GM12878 (cell line): ENCODE measurements around the gene CSF1. TPM values are rescaled to one million over a fixed set of nuclear protein-coding genes. Genes with fewer than 3 reads are reported as not detected.

Experiments
- ATAC-seq: fragments of 200-7000 bp; cut with Tn5 transposase; 3 replicates; pipeline ENCODE4 v1.9.1; 2020; ENCODE audit warnings: mild to moderate bottlenecking, moderate library complexity
- BruUV-seq: library from RNA; stranded (reverse); fragments of 400-500 nt; replicated peaks from 2 replicates; lab custom pipeline; 2021; lab: Mats Ljungman, UMichigan
- CTCF ChIA-PET: fragments of 300-600 bp; sonication (Branson Sonifier 250); formaldehyde crosslinking; extraction: SDS; loops from one replicate; lab custom pipeline; 2021; ENCODE audit warnings: inconsistent platforms; lab: Yijun Ruan, JAX
- POLR2A ChIA-PET: fragments of 350-600 bp; formaldehyde crosslinking; extraction: SDS; loops from one replicate; lab custom pipeline; 2021; ENCODE audit warnings: inconsistent platforms; lab: Charles Lee
- RAD21 ChIA-PET: fragments of 300-600 bp; sonication (Branson Sonifier 250); formaldehyde crosslinking; loops from one replicate; lab custom pipeline; 2023; ENCODE audit warnings: antibody characterized with exemption; ENCODE audit not compliant: unreplicated experiment; lab: Charles Lee
- SMC1A ChIA-PET: fragments of 300-600 bp; sonication (Branson Sonifier 250); formaldehyde crosslinking; loops from one replicate; lab custom pipeline; 2023; ENCODE audit not compliant: unreplicated experiment, uncharacterized antibody; lab: Charles Lee
- DNase-seq: peaks from one replicate; pipeline ENCODE4 v3.0.0-alpha.2; 2011; ENCODE audit warnings: low read depth, low spot score
- FAIRE-seq: peaks from 3 replicates; lab custom pipeline; 2011; peaks lifted over from hg19 to GRCh38; lab: Jason Lieb, UNC
- H2AFZ ChIP-seq: 2 replicates; pipeline ENCODE4 v1.6.0; 2011; ENCODE audit warnings: low read depth, low read length, control low read depth; ENCODE audit not compliant: control insufficient read depth
- H3K27ac ChIP-seq: 2 replicates; pipeline ENCODE4 v1.5.1; 2011; ENCODE audit warnings: control low read depth; ENCODE audit not compliant: control insufficient read depth, insufficient read depth
- H3K27me3 ChIP-seq, 2 experiments: replicated peaks in 1 of 2; 2 replicates each; pipeline versions ENCODE4 v1.6.0 to v1.6.1; 2011; ENCODE audit warnings: low read length in 1 of 2; ENCODE audit not compliant: control insufficient read depth in 2 of 2, insufficient read depth in 2 of 2
- H3K36me3 ChIP-seq, 2 experiments: 2 replicates each; pipeline ENCODE4 v1.5.1; 2011; ENCODE audit warnings: low read length in 1 of 2; ENCODE audit not compliant: control insufficient read depth in 2 of 2, insufficient read depth in 2 of 2
- H3K4me1 ChIP-seq: 2 replicates; pipeline ENCODE4 v1.6.1; 2011; ENCODE audit warnings: mild to moderate bottlenecking, low read length, moderate library complexity, mixed read lengths; ENCODE audit not compliant: control insufficient read depth, insufficient read depth
- H3K4me2 ChIP-seq: 2 replicates; pipeline ENCODE4 v1.6.0; 2011; ENCODE audit warnings: control low read depth; ENCODE audit not compliant: control insufficient read depth, insufficient read depth
- H3K4me3 ChIP-seq: fragments of 200-600 bp; sonication (generic); 2 replicates; pipeline ENCODE4 v1.5.1; 2016
- H3K79me2 ChIP-seq: 2 replicates; pipeline ENCODE4 v1.6.0; 2011; ENCODE audit warnings: low read length; ENCODE audit not compliant: control insufficient read depth, insufficient read depth
- H3K9ac ChIP-seq: 2 replicates; pipeline ENCODE4 v1.8.0; 2011; ENCODE audit warnings: low read length, control low read depth, mixed read lengths; ENCODE audit not compliant: control insufficient read depth, insufficient read depth
- H3K9me3 ChIP-seq: replicated peaks from 3 replicates; pipeline ENCODE4 v1.5.1; 2011; ENCODE audit warnings: mild to moderate bottlenecking, low read length; ENCODE audit not compliant: control insufficient read depth, insufficient read depth
- H4K20me1 ChIP-seq: 2 replicates; pipeline ENCODE4 v1.6.0; 2011; ENCODE audit not compliant: control insufficient read depth, insufficient read depth
- CBFB ChIP-seq: IDR thresholded peaks from 2 replicates; pipeline ENCODE4 v1.6.1; 2016; ENCODE audit warnings: antibody characterized with exemption, low read depth
- CBX3 ChIP-seq: fragments of 200-600 bp; sonication (generic); IDR thresholded peaks from 2 replicates; pipeline ENCODE4 v1.6.1; 2016; ENCODE audit warnings: low read depth, borderline replicate concordance
- FOS ChIP-seq: IDR thresholded peaks from 3 replicates; pipeline ENCODE4 v1.6.1; 2011; ENCODE audit warnings: borderline replicate concordance; ENCODE audit not compliant: insufficient read length; ENCODE audit errors: extremely low read depth
- GABPA ChIP-seq: IDR thresholded peaks from 2 replicates; pipeline ENCODE4 v1.6.1; 2014; ENCODE audit warnings: antibody characterized with exemption, low read depth, mild to moderate bottlenecking, inconsistent platforms
- JUND ChIP-seq: IDR thresholded peaks from 2 replicates; pipeline ENCODE4 v1.6.1; 2012; ENCODE audit warnings: low read depth, mild to moderate bottlenecking, low read length, improper control_type of control experiment, moderate library complexity
- MEF2B ChIP-seq: fragments of 450-650 bp; IDR thresholded peaks from 2 replicates; pipeline ENCODE4 v1.6.1; 2018; ENCODE audit warnings: mild to moderate bottlenecking, moderate library complexity; ENCODE audit not compliant: partially characterized antibody, poor library complexity, severe bottlenecking
- MYB ChIP-seq: fragments of 150-350 bp; IDR thresholded peaks from 2 replicates; pipeline ENCODE4 v1.6.1; 2014; ENCODE audit warnings: mild to moderate bottlenecking, low read depth, low read length, borderline replicate concordance
- RAD51 ChIP-seq: fragments of 450-650 bp; IDR thresholded peaks from 2 replicates; pipeline ENCODE4 v1.6.1; 2016; ENCODE audit warnings: moderate library complexity, mild to moderate bottlenecking, inconsistent platforms
- RUNX3 ChIP-seq: IDR thresholded peaks from 2 replicates; pipeline ENCODE4 v1.6.1; 2012; ENCODE audit warnings: low read length, inconsistent platforms
- SIN3A ChIP-seq: IDR thresholded peaks from 2 replicates; pipeline ENCODE4 v1.6.1; 2012; ENCODE audit warnings: low read depth, low read length, improper control_type of control experiment
- SP1 ChIP-seq: IDR thresholded peaks from one replicate; pipeline ENCODE4 v1.6.1; 2011; ENCODE audit warnings: low read depth, low read length
- YY1 ChIP-seq: IDR thresholded peaks from 2 replicates; pipeline ENCODE4 v1.6.1; 2011; ENCODE audit warnings: low read depth, mild to moderate bottlenecking, low read length
- WGBS: methylation state at CpG from one replicate; pipeline ENCODE4 v1.1.6; 2016; ENCODE audit warnings: low lambda C conversion rate; ENCODE audit not compliant: insufficient replicate concordance, insufficient coverage; ENCODE audit errors: missing lambda C conversion rate; 5-methylcytosine and 5-hydroxymethylcytosine counted together
- in situ Hi-C: fragments of 300-500 bp; cut with MboI; formaldehyde crosslinking; loops from 9 replicates; pipeline ENCODE4 v1.14.3; 2018; ENCODE audit warnings: mixed read lengths
- intact Hi-C: fragments of 100-400 bp; cut with micrococcal nuclease; formaldehyde crosslinking; loops from one replicate; pipeline ENCODE4 v1.14.2; 2022; ENCODE audit not compliant: unreplicated experiment
- polyA plus RNA-seq, 11 experiments: library from polyadenylated mRNA; depleted of rRNA in 4 of 11; unstranded in 6 of 11; stranded (reverse) in 5 of 11; fragments of >200 nt; fragmentation: Nextera tagmentation in 4 of 11; fragmentation: Illumina TruSeq in 1 of 11; extraction: Ambion mirVana in 4 of 11; extraction: Trizol in 1 of 11; gene quantifications; 1 replicate in 1 of 11; 2 replicates in 10 of 11; pipeline versions ENCODE4 v1.2.1 to v1.2.3, GENCODE V29; 2011 to 2016; ENCODE audit warnings: inconsistent platforms in 2 of 11, missing spikeins in 2 of 11, low read depth in 1 of 11
- total RNA-seq, 4 experiments: library from RNA; depleted of rRNA in 3 of 4; stranded (reverse); fragments of >200 nt in 3 of 4; fragmentation: Illumina TruSeq in 1 of 4; extraction: Trizol in 1 of 4; gene quantifications; 2 replicates each; pipeline versions ENCODE4 v1.2.1 to v1.2.3, GENCODE V29; 2013 to 2021
- TF ChIP-seq, protein P1 (sequence below): IDR thresholded peaks from 2 replicates; pipeline ENCODE4 v1.6.1; 2012; ENCODE audit warnings: low read length, inconsistent platforms
- TF ChIP-seq, protein P2 (sequence below): fragments of 450-650 bp; IDR thresholded peaks from 2 replicates; pipeline ENCODE4 v1.6.1; 2017; ENCODE audit warnings: borderline replicate concordance
- TF ChIP-seq, protein P3 (sequence below): IDR thresholded peaks from 2 replicates; pipeline ENCODE4 v1.6.1; 2012; ENCODE audit warnings: low read depth, low read length, improper control_type of control experiment

The CSF1 gene
- total and polyA plus RNA-seq, 10 of the 15 experiments (the other 5 are each of a cell fraction or from before 2014, with no cell fraction given): 1.2 to 32.4 (median 13.0) TPM

DNA sequence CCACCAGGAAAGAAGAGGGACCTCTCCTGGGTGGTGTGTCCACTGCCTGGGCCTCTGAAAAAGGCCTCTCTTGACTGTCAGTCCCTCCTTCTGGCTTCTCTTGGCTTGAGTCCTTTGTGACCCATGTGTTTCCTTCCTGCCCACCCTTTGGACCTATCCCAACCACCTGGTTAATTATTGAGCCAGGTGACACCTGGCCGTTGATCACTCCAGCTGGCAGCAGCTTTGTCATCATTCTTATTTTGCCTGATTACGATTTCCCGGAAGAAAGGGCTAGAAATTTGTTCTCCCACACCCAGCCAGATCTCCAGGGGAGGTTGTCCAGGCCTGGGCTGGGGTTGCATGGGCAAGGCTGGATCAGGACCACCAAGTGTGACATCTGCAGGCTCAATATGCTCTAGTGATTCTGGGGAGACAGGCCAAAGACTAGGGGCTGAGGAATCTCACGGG is 24.8 kb downstream of the CSF1 start:
- TF ChIP-seq SIN3A: no peak
- no peak for TF ChIP-seq FOS
- TF ChIP-seq CBFB: no peak
- TF ChIP-seq, protein P1, sequence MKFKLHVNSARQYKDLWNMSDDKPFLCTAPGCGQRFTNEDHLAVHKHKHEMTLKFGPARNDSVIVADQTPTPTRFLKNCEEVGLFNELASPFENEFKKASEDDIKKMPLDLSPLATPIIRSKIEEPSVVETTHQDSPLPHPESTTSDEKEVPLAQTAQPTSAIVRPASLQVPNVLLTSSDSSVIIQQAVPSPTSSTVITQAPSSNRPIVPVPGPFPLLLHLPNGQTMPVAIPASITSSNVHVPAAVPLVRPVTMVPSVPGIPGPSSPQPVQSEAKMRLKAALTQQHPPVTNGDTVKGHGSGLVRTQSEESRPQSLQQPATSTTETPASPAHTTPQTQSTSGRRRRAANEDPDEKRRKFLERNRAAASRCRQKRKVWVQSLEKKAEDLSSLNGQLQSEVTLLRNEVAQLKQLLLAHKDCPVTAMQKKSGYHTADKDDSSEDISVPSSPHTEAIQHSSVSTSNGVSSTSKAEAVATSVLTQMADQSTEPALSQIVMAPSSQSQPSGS: no peak
- no peak for TF ChIP-seq RAD51
- no peak for TF ChIP-seq GABPA
- no TSS peak for BruUV-seq
- ChIA-PET SMC1A (no interaction called here), CTCF (interaction anchor here (0.9 kb wide), 1 partner anchor 161 kb away, joined by 3 read pairs; no protein-coding TSS in a partner anchor), RAD21 (no interaction called here), POLR2A (no interaction called here)
- Histone ChIP-seq H3K9me3 (peaks cover 3% of the 10 kb centered on the region; the same call in 1 of the 3 replicates), H3K4me3 (no peak overlapping the region), H3K4me2 (no peak overlapping the region), H4K20me1 (no peaks in the 10 kb centered on the region), H3K9ac (no peak overlapping the region), H2AFZ (no peak overlapping the region), H3K27me3 (no peaks in the 10 kb centered on the region), H3K36me3 (no peaks in the 10 kb centered on the region), H3K4me1 (no peaks in the 10 kb centered on the region), H3K79me2 (no peaks in the 10 kb centered on the region), H3K27ac (no peak overlapping the region)
- intact Hi-C loops: no loop called here
- no peak for ATAC-seq
- in situ Hi-C loops: no loop called here
- no peak for DNase-seq
- no peak for FAIRE-seq
- WGBS: 45% methylated on average over 4 of the region's 4 CpGs

DNA sequence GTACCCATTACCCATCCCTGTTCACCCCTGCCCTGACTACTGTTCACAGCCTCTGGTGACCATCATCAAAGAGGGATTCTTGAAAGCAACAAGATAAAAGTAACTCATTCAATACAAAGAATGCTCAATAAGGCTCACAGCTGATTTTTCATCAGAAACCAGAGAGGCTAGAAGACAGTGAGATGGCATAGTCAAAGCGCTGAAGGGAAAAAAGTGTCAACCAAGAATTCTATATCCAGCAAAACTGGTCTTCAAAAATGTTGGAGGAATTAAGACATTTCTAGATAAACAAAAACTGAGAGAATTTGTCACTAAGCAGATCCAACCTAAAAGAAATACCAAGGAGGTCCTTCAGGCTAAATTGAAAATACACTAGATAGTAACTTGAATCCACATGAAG is 27.1 kb downstream of the CSF1 start:
- no peak overlapping the region for H2AFZ ChIP-seq
- H3K9me3 ChIP-seq: peaks cover 3% of the 10 kb centered on the region; the same call in 1 of the 3 replicates
- FAIRE-seq: no peak
- no peak overlapping the region for H3K9ac ChIP-seq
- no peaks in the 10 kb centered on the region for H4K20me1 ChIP-seq
- no peaks in the 10 kb centered on the region for H3K36me3 ChIP-seq
- 81% methylated on average over 1 of the region's 1 CpG for WGBS
- ChIA-PET POLR2A (no interaction called here), SMC1A (no interaction called here), CTCF (no interaction called here), RAD21 (no interaction called here)
- intact Hi-C loops (no loop called here), in situ Hi-C loops (no loop called here)
- no peaks in the 10 kb centered on the region for H3K4me1 ChIP-seq
- no peaks in the 10 kb centered on the region for H3K79me2 ChIP-seq
- BruUV-seq: no TSS peak
- H3K27ac ChIP-seq: no peak overlapping the region
- ATAC-seq: no peak
- no peak overlapping the region for H3K4me2 ChIP-seq
- no peak for DNase-seq
- H3K4me3 ChIP-seq: no peak overlapping the region
- no peaks in the 10 kb centered on the region for H3K27me3 ChIP-seq
- TF ChIP-seq SP1: no peak
- TF ChIP-seq MEF2B: no peak
- no peak for TF ChIP-seq MYB
- TF ChIP-seq RUNX3: no peak
- TF ChIP-seq CBX3: no peak
- TF ChIP-seq, protein P2, sequence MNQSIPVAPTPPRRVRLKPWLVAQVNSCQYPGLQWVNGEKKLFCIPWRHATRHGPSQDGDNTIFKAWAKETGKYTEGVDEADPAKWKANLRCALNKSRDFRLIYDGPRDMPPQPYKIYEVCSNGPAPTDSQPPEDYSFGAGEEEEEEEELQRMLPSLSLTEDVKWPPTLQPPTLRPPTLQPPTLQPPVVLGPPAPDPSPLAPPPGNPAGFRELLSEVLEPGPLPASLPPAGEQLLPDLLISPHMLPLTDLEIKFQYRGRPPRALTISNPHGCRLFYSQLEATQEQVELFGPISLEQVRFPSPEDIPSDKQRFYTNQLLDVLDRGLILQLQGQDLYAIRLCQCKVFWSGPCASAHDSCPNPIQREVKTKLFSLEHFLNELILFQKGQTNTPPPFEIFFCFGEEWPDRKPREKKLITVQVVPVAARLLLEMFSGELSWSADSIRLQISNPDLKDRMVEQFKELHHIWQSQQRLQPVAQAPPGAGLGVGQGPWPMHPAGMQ: no peak
- TF ChIP-seq, protein P3, sequence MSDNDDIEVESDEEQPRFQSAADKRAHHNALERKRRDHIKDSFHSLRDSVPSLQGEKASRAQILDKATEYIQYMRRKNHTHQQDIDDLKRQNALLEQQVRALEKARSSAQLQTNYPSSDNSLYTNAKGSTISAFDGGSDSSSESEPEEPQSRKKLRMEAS: no peak
- no peak for TF ChIP-seq YY1
- TF ChIP-seq JUND: no peak
